Thoracic aorta (tissue), 2 donors: Measurements from ENCODE around the gene MGLL. TPM values are rescaled to one million over a fixed set of nuclear protein-coding genes. Genes with fewer than 3 reads are reported as not detected.

ENCODE experiments used
- ATAC-seq: fragments of 150-250 bp; one replicate; pipeline ENCODE4 v1.8.0; 2017; ENCODE audit warnings: low read depth; ENCODE audit not compliant: insufficient number of reproducible peaks, low FRiP score
- DNase-seq: peaks from one replicate; pipeline ENCODE4 v3.0.0-alpha.2; 2020; ENCODE audit warnings: low spot score
- H3K27ac ChIP-seq, 2 donors: fragments of 200-600 bp; sonication (generic); 1 replicate in 1 of 2; 2 replicates in 1 of 2; pipeline ENCODE4 v1.5.1; 2016; ENCODE audit warnings: mild to moderate bottlenecking in 2 of 2, moderate library complexity in 2 of 2
- H3K27me3 ChIP-seq: fragments of 200-600 bp; sonication (generic); replicated peaks from 2 replicates; pipeline ENCODE4 v1.6.0; 2016; ENCODE audit warnings: mild to moderate bottlenecking; ENCODE audit not compliant: insufficient read depth
- H3K36me3 ChIP-seq: fragments of 200-600 bp; sonication (generic); one replicate; pipeline ENCODE4 v1.5.1; 2016
- H3K4me1 ChIP-seq, 2 donors: fragments of 200-600 bp; sonication (generic); 1 replicate in 1 of 2; 2 replicates in 1 of 2; pipeline versions ENCODE4 v1.5.1 to v1.6.0; 2016; ENCODE audit warnings: low read depth in 2 of 2, mild to moderate bottlenecking in 1 of 2; ENCODE audit not compliant: control insufficient read depth in 1 of 2
- H3K4me3 ChIP-seq: fragments of 200-600 bp; sonication (generic); 2 replicates; pipeline ENCODE4 v1.5.1; 2016; ENCODE audit warnings: mild to moderate bottlenecking
- H3K9me3 ChIP-seq: fragments of 200-600 bp; sonication (generic); 2 replicates; pipeline ENCODE4 v1.5.1; 2016
- total RNA-seq, 2 donors: library from RNA; depleted of rRNA; stranded (reverse); fragments of >200 nt; gene quantifications; one replicate each; pipeline versions ENCODE4 v1.1.0 to v1.2.3, GENCODE V29; 2016
- TF ChIP-seq, protein P1 (sequence below): fragments of 200-600 bp; sonication (generic); IDR thresholded peaks from one replicate; pipeline ENCODE4 v1.5.1; 2019; ENCODE audit warnings: antibody characterized with exemption

MGLL gene
- total RNA-seq, 2 donors from 2014 or later, result 57.6 to 71.8 TPM

DNA sequence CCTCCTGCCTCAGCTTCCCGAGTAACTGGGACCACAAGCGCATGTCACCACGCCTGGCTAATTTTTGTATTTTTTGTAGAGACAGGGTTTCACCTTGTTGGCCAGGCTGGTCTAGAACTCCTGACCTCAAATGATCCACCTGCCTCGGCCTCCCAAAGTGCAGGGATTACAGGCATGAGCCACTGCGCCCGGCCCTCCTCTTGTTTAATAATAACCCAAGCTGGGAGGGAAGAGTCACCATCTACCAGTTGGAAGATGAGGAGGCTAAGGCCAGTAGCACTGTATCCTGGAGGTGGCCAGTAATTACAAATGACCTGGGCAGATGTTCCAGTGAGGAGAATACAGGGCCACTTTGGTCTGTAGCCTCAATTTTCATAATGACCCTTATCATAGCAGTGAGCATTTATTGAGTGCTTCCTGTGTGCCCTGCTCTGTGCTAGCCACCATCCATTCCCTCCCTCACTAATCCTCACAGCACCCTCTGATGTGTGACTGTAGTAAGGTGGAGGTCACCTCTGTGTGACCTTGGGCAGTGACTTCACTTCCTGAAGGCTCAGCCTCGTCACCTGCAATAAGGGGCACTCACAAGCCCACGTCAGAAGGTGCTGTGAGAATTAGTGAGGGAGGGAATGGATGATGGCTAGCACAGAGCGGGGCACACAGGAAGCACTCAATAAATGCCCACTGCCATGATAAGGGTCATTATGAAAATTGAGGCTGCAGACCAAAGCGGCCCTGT is 85.3 kb downstream of the MGLL start:
- Histone ChIP-seq H3K4me1 (peaks cover 28 to 78% of the 10 kb centered on the region in 2 donors), H3K27me3 (no peaks in the 10 kb centered on the region), H3K4me3 (peak overlapping the region; percentile 56), H3K36me3 (no peaks in the 10 kb centered on the region), H3K27ac (peak overlapping the region in 1 of 2 donors; percentile 11), H3K9me3 (no peaks in the 10 kb centered on the region)
- TF ChIP-seq, protein P1, sequence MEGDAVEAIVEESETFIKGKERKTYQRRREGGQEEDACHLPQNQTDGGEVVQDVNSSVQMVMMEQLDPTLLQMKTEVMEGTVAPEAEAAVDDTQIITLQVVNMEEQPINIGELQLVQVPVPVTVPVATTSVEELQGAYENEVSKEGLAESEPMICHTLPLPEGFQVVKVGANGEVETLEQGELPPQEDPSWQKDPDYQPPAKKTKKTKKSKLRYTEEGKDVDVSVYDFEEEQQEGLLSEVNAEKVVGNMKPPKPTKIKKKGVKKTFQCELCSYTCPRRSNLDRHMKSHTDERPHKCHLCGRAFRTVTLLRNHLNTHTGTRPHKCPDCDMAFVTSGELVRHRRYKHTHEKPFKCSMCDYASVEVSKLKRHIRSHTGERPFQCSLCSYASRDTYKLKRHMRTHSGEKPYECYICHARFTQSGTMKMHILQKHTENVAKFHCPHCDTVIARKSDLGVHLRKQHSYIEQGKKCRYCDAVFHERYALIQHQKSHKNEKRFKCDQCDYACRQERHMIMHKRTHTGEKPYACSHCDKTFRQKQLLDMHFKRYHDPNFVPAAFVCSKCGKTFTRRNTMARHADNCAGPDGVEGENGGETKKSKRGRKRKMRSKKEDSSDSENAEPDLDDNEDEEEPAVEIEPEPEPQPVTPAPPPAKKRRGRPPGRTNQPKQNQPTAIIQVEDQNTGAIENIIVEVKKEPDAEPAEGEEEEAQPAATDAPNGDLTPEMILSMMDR, result no peak
- DNase-seq, result no peak
- ATAC-seq, result no peak

DNA sequence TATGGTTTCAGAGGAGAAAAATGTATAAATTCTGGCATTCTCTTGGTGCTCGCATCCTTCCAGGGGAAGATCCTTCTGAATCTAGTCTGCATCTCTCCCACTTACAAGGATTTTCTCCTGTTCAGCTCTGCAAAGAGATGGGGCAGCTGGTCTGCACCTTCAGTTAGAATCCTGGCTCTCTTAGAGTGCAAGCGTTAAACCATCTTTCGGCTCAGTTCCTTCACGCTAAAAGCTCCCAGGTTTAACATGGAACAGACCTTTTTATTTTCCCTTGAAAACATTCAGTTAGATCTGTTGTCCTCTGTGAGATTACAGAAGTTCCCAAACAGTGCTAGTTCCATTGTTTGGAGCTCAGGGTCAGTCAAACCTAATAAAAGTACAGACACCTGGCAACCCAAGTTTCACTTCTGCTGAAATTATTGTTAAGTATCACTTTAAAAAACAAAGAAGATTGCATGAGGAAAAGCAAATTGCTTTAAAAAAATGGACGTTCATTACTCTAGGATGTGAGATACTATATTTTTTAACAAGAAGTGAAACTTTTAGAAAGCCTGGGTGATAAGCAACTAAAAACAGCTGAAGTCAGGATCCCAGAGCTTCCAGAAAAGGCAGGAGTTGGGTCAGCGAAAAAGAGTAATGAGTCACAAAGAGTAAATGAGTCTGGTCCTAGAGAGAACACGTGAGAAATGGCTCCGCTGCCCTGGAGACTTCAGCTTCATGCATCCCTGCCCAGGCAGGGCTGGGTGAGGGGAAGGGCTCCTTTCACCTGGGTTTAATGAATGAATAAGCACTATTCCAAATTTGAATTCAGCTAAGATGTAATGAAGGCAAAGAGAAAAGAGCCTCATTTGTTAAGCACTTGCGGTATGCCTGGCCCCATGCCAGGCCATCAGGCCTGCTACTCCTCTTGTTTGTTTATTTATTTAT is 86.3 kb downstream of the MGLL start:
- Histone ChIP-seq H3K27ac (peak overlapping the region; percentile 6 to 59), H3K27me3 (no peaks in the 10 kb centered on the region), H3K4me3 (peak overlapping the region; percentile 56), H3K9me3 (no peaks in the 10 kb centered on the region), H3K36me3 (no peaks in the 10 kb centered on the region), H3K4me1 (peaks cover 28 to 83% of the 10 kb centered on the region in 2 donors)
- ATAC-seq, result peak; percentile 66
- TF ChIP-seq, protein P1, result no peak
- no peak for DNase-seq

DNA sequence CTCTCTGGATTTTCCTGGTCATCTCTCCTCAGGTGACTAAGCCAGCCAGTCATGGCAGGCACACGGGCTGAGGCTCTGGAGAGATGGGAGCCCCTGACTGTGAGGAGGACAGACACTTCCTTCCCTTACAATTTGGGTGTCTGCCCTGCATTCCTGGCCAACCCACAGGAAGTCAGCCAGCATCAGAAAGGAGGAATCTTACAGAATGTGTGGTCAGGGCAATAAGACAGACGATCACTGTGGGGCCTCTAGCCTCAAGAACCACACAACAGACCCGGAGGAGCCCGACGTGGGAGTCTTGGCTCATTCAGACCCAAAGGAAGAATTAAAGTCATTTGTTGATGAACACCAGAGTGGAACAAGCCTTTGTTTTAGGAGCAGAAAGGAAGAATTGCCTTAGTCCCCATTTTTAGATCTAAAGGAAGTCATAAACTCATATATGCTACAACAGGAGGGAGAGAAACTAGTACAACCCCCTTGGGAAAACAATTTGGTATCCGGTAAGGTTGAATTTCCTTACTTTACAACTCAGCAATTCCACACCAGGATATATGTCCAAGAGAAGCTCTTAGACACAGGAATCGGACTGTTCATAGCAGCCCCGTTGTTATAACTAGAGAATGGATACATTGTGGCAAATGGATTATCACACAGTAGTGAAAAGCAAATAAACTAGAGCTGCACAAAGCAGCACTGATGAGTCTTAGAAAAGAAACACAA is 87.4 kb downstream of the MGLL start:
- peak overlapping the region; percentile 19 for H3K4me3 ChIP-seq
- no peaks in the 10 kb centered on the region for H3K9me3 ChIP-seq
- H3K27me3 ChIP-seq, result no peaks in the 10 kb centered on the region
- H3K36me3 ChIP-seq, result no peaks in the 10 kb centered on the region
- DNase-seq (no peak), ATAC-seq (no peak)
- H3K27ac ChIP-seq, result peak overlapping the region; percentile 13 to 59
- peaks cover 28 to 85% of the 10 kb centered on the region in 2 donors for H3K4me1 ChIP-seq
- TF ChIP-seq, protein P1, result no peak

DNA sequence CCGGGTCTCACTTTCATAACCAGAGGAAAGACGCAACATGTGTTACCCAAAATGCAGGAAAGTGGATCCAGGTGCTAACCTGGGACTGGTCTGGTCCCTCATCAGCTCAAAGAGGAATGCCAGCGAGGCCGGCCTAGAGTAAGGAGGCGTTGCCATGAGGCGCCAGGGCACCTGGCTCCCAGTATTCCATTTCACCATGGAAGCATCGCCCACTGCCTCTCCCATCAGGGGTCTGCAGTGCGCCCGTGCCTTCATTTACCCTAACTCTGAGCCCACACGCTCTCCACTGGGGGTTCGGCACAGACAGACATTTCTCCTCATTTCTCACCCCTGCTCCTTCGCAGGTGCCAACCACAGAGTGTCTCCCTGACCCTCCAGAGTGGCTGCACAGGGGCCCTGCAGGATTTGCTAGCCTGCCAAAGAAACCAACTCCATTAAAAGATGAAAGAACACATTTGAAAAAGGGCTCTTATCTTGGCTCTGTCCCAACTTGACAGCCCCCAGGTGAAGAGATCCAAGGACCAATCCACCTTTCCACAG is 88.1 kb downstream of the MGLL start:
- Histone ChIP-seq H3K4me1 (peaks cover 24 to 81% of the 10 kb centered on the region in 2 donors), H3K27me3 (no peaks in the 10 kb centered on the region), H3K27ac (peak overlapping the region; percentile 13 to 59), H3K36me3 (no peaks in the 10 kb centered on the region), H3K9me3 (no peaks in the 10 kb centered on the region), H3K4me3 (no peak overlapping the region)
- ATAC-seq (no peak), DNase-seq (no peak)
- TF ChIP-seq, protein P1, result no peak
